ENCODE data around the gene ART4.

Gene ART4

DNA sequence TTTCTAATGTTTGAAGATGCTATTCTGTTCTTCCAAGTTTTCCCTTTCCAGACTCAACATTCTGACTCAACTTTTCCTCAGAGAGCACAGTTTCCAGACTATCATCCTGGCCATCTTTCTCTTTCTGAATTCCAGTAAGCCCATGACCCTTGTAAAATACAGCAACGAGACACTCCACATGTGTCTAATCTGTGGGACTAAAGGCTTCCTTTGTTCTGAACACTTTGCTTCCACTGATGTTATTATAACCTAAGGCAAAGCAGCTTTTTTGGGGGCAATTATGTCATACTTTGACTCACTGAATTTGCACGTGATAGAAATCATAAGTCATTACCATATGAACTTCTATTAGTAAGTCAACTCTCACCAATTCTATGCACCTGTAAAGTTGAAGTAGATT lies 6.3 kb upstream of the ART4 start:
- H3K27me3 ChIP-seq, result no peaks in the 10 kb centered on the region
- no peaks in the 10 kb centered on the region for H3K36me3 ChIP-seq
- no peak for DNase-seq

GRCh38 chr12:14846876-14847580 lies 3.7 kb upstream of the ART4 start:
- TF ChIP-seq, protein P1, sequence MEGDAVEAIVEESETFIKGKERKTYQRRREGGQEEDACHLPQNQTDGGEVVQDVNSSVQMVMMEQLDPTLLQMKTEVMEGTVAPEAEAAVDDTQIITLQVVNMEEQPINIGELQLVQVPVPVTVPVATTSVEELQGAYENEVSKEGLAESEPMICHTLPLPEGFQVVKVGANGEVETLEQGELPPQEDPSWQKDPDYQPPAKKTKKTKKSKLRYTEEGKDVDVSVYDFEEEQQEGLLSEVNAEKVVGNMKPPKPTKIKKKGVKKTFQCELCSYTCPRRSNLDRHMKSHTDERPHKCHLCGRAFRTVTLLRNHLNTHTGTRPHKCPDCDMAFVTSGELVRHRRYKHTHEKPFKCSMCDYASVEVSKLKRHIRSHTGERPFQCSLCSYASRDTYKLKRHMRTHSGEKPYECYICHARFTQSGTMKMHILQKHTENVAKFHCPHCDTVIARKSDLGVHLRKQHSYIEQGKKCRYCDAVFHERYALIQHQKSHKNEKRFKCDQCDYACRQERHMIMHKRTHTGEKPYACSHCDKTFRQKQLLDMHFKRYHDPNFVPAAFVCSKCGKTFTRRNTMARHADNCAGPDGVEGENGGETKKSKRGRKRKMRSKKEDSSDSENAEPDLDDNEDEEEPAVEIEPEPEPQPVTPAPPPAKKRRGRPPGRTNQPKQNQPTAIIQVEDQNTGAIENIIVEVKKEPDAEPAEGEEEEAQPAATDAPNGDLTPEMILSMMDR (IDR thresholded peaks at IDR 0.05; ENCODE audit: low read depth, low read length), result no peak
- no peak for DNase-seq

More for the DNA sequence above, 6.3 kb upstream of the ART4 start:
- TF ChIP-seq, protein P1 (IDR thresholded peaks at IDR 0.05; ENCODE audit: low read depth, low read length), result no peak
- H3K4me1 ChIP-seq, result peaks cover 17% of the 10 kb centered on the region
- H3K9me3 ChIP-seq, result no peaks in the 10 kb centered on the region
- no peak overlapping the region for H3K4me3 ChIP-seq (ENCODE audit: low read depth, low read length)

GRCh38 chr12:14846042-14846587 lies 2.8 kb upstream of the ART4 start:
- no peak for DNase-seq
- H3K4me1 ChIP-seq, result peaks cover 13% of the 10 kb centered on the region
- H3K27me3 ChIP-seq, result no peaks in the 10 kb centered on the region
- no peaks in the 10 kb centered on the region for H3K36me3 ChIP-seq
- TF ChIP-seq, protein P1 (IDR thresholded peaks at IDR 0.05; ENCODE audit: low read depth, low read length), result no peak
- no peaks in the 10 kb centered on the region for H3K9me3 ChIP-seq
- no peak overlapping the region for H3K4me3 ChIP-seq (ENCODE audit: low read depth, low read length)

More at GRCh38 chr12:14846876-14847580, 3.7 kb upstream of the ART4 start:
- Histone ChIP-seq H3K4me3 (ENCODE audit: low read depth, low read length) (no peak overlapping the region), H3K4me1 (peaks cover 13% of the 10 kb centered on the region), H3K27me3 (no peaks in the 10 kb centered on the region), H3K36me3 (no peaks in the 10 kb centered on the region), H3K9me3 (no peaks in the 10 kb centered on the region)

- Histone ChIP-seq H3K4me1 (peaks cover 13% of the 10 kb centered on the region), H3K27me3 (no peaks in the 10 kb centered on the region), H3K36me3 (no peaks in the 10 kb centered on the region), H3K9me3 (no peaks in the 10 kb centered on the region), H3K4me3 (ENCODE audit: low read depth, low read length) (no peak overlapping the region)
- DNase-seq, result peak; percentile 50
- TF ChIP-seq, protein P1 (IDR thresholded peaks at IDR 0.05; ENCODE audit: low read depth, low read length), result peak; percentile 80
These were observed 2.0 kb upstream of the ART4 start for GRCh38 chr12:14845350-14845750.

DNA sequence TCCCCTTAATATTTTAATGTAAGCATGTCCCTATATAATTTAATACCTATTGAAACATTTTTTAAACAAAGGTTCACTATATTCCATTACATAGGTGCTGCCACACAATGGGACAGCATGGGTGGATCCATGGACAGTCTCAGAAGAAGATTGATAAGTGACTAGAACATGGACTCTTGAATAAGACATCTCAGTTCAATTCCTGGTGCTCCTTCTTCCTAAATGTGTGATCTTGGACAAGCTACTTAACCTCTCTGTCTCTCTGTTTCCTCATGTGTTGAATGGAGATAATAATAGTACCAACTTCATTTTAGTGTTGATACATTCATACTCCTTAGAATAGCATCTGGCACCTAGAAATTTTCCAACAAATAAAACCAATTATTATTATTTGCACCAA lies 1.1 kb upstream of the ART4 start:
- no peaks in the 10 kb centered on the region for H3K36me3 ChIP-seq
- H3K9me3 ChIP-seq, result no peaks in the 10 kb centered on the region
- H3K27me3 ChIP-seq, result no peaks in the 10 kb centered on the region
- DNase-seq, result no peak
- H3K4me1 ChIP-seq, result peaks cover 13% of the 10 kb centered on the region
- H3K4me3 ChIP-seq (ENCODE audit: low read depth, low read length), result no peak overlapping the region
- TF ChIP-seq, protein P1 (IDR thresholded peaks at IDR 0.05; ENCODE audit: low read depth, low read length), result no peak

DNA sequence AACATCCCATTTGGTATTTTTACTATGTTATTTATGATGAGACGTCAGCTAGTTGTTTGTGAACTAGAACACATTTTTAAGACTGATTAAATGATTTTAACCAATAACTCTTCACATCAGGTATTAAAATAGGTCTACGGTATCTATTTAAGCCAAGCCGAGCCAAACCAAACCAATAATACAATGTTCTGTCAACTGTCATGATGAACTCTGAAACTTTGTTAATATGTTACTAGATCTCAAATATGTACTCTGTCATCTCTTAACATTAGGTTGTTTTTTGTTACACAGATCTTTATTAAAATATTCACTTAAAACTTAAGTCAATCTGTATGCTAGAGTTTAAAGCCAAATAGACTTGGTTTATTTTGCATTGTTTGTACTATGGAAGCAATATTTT lies 1.0 kb downstream of the ART4 start:
- Histone ChIP-seq H3K36me3 (no peaks in the 10 kb centered on the region), H3K27me3 (no peaks in the 10 kb centered on the region), H3K4me1 (peaks cover 12% of the 10 kb centered on the region), H3K9me3 (no peaks in the 10 kb centered on the region), H3K4me3 (ENCODE audit: low read depth, low read length) (no peak overlapping the region)
- TF ChIP-seq, protein P1 (IDR thresholded peaks at IDR 0.05; ENCODE audit: low read depth, low read length), result no peak
- no peak for DNase-seq

Data from BE2C (cell line).